Loucy (cell line): ENCODE results near the gene LARP4.

ENCODE experiments used
- H2AFZ ChIP-seq: fragments of 200-600 bp; sonication (generic); 2 replicates; pipeline ENCODE4 v1.6.0; 2016; ENCODE audit warnings: antibody characterized with exemption, mild to moderate bottlenecking, low read length, moderate library complexity
- H3F3A ChIP-seq: fragments of 200-600 bp; 2 replicates; pipeline ENCODE4 v1.6.0; 2016; ENCODE audit warnings: antibody characterized with exemption, low read depth, mild to moderate bottlenecking
- H3K27me3 ChIP-seq: fragments of 200-600 bp; sonication (generic); 2 replicates; pipeline ENCODE4 v1.6.1; 2014; ENCODE audit warnings: low read length, mild to moderate bottlenecking; ENCODE audit not compliant: insufficient read depth, poor library complexity, severe bottlenecking
- H3K36me3 ChIP-seq: fragments of 200-600 bp; sonication (generic); 2 replicates; pipeline ENCODE4 v1.6.1; 2016; ENCODE audit warnings: low read length; ENCODE audit not compliant: insufficient read depth
- H3K4me1 ChIP-seq: fragments of 200-600 bp; sonication (generic); 2 replicates; pipeline ENCODE4 v1.5.1; 2014; ENCODE audit warnings: low read length, mild to moderate bottlenecking; ENCODE audit not compliant: insufficient read depth, poor library complexity, severe bottlenecking
- H3K4me2 ChIP-seq: fragments of 200-600 bp; sonication (generic); 2 replicates; pipeline ENCODE4 v1.6.0; 2014; ENCODE audit warnings: antibody characterized with exemption, low read length, low read depth, mild to moderate bottlenecking; ENCODE audit not compliant: poor library complexity, severe bottlenecking
- H3K4me3 ChIP-seq: fragments of 200-600 bp; sonication (generic); 2 replicates; pipeline ENCODE4 v1.5.1; 2014; ENCODE audit warnings: low read length, mild to moderate bottlenecking, mixed read lengths; ENCODE audit not compliant: poor library complexity, severe bottlenecking
- H3K79me2 ChIP-seq: fragments of 200-600 bp; sonication (generic); 2 replicates; pipeline ENCODE4 v1.6.1; 2014; ENCODE audit warnings: low read length; ENCODE audit not compliant: insufficient read depth
- H3K9ac ChIP-seq: fragments of 200-600 bp; sonication (generic); 2 replicates; pipeline ENCODE4 v1.6.0; 2014; ENCODE audit warnings: mild to moderate bottlenecking, low read depth, low read length, moderate library complexity; ENCODE audit not compliant: poor library complexity, severe bottlenecking
- H3K9me2 ChIP-seq: fragments of 200-600 bp; sonication (generic); replicated peaks from 2 replicates; pipeline ENCODE4 v1.6.1; 2016; ENCODE audit warnings: low read depth, low read length, mixed read lengths
- H3K9me3 ChIP-seq: fragments of 200-600 bp; sonication (generic); 2 replicates; pipeline ENCODE4 v1.6.1; 2014; ENCODE audit warnings: mild to moderate bottlenecking, antibody characterized with exemption, low read length, low read depth; ENCODE audit not compliant: insufficient read depth
- H4K20me1 ChIP-seq: fragments of 200-600 bp; sonication (generic); 2 replicates; pipeline ENCODE4 v1.6.0; 2014; ENCODE audit warnings: antibody characterized with exemption, low read length, mild to moderate bottlenecking; ENCODE audit not compliant: insufficient read depth, poor library complexity, severe bottlenecking
- CTCF ChIP-seq: fragments of 200-600 bp; sonication (generic); conservative IDR thresholded peaks from 2 replicates; pipeline ENCODE4 v1.5.1; 2014; ENCODE audit warnings: mild to moderate bottlenecking, antibody characterized with exemption, low read length
- EZH2phosphoT487 ChIP-seq: fragments of 200-600 bp; IDR thresholded peaks from 2 replicates; pipeline ENCODE4 v1.6.1; 2018; ENCODE audit warnings: antibody characterized with exemption, mild to moderate bottlenecking, moderate library complexity, borderline replicate concordance

LARP4 gene

GRCh38 chr12:50524621-50525020 is 123.9 kb downstream of the LARP4 start:
- no peaks in the 10 kb centered on the region for H3F3A ChIP-seq
- no peaks in the 10 kb centered on the region for H3K27me3 ChIP-seq
- peaks cover 23% of the 10 kb centered on the region; the same call in 1 of the 2 replicates for H3K36me3 ChIP-seq
- H3K9ac ChIP-seq, result no peak overlapping the region
- no peak overlapping the region for H3K4me2 ChIP-seq
- H4K20me1 ChIP-seq, result peaks cover 28% of the 10 kb centered on the region
- peaks cover 17% of the 10 kb centered on the region for H3K4me1 ChIP-seq
- H3K79me2 ChIP-seq, result peaks cover 94% of the 10 kb centered on the region
- no peak overlapping the region for H2AFZ ChIP-seq
- no peak overlapping the region for H3K4me3 ChIP-seq
- no peaks in the 10 kb centered on the region for H3K9me2 ChIP-seq
- TF ChIP-seq EZH2phosphoT487 (no peak), CTCF (no peak)
- no peaks in the 10 kb centered on the region for H3K9me3 ChIP-seq

GRCh38 chr12:50525422-50525821 is 124.7 kb downstream of the LARP4 start:
- Histone ChIP-seq H3K4me3 (no peak overlapping the region), H3K9ac (no peak overlapping the region), H3K27me3 (no peaks in the 10 kb centered on the region), H3K4me2 (no peak overlapping the region), H3K9me2 (no peaks in the 10 kb centered on the region), H3K79me2 (peaks cover 92% of the 10 kb centered on the region), H3K36me3 (peaks cover 23% of the 10 kb centered on the region; the same call in 1 of the 2 replicates), H3F3A (no peaks in the 10 kb centered on the region), H3K4me1 (peaks cover 17% of the 10 kb centered on the region), H4K20me1 (peaks cover 27% of the 10 kb centered on the region), H2AFZ (no peak overlapping the region), H3K9me3 (no peaks in the 10 kb centered on the region)
- TF ChIP-seq EZH2phosphoT487 (no peak), CTCF (no peak)

DNA sequence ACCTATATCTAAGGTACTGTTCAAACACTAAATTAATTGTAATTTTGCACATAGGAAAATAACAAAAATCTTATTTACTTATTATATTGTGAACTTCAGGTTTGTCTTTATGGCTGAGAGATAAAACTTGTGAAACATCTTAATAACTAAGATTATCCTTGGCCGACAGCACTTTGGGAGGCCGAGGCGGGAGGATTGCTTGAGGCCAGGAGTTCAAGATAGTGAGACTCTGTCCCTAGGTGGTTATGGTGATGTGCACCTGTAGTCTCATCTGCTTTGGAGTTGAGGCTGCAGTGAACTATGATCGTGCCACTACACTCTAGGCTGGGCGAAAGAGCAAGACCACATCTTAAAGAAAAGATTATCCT is 126.7 kb downstream of the LARP4 start:
- Histone ChIP-seq H4K20me1 (peaks cover 31% of the 10 kb centered on the region), H3K9me3 (no peaks in the 10 kb centered on the region), H3F3A (0 out of 2 replicates have a peak, but pooled peaks cover 1% of the 10 kb centered on the region), H3K4me3 (no peak overlapping the region), H3K27me3 (no peaks in the 10 kb centered on the region), H3K4me2 (no peak overlapping the region), H3K4me1 (peaks cover 28% of the 10 kb centered on the region), H2AFZ (no peak overlapping the region), H3K9ac (no peak overlapping the region), H3K36me3 (peaks cover 20% of the 10 kb centered on the region; the same call in 1 of the 2 replicates), H3K9me2 (no peaks in the 10 kb centered on the region), H3K79me2 (peaks cover 90% of the 10 kb centered on the region)
- TF ChIP-seq EZH2phosphoT487, result no peak
- TF ChIP-seq CTCF, result no peak
